Measurements from ENCODE around the gene GADD45G.

The GADD45G gene

GRCh38 chr9:89603767-89604665 lies 796 bp upstream of the GADD45G start:
- H3K4me1 ChIP-seq (ENCODE audit: insufficient read depth, poor library complexity, severe bottlenecking), result peaks cover 9% of the 10 kb centered on the region
- H3K27me3 ChIP-seq (ENCODE audit: insufficient read depth, poor library complexity, severe bottlenecking), result peaks cover 36% of the 10 kb centered on the region
- no peak overlapping the region for H3K27ac ChIP-seq (ENCODE audit: poor library complexity, severe bottlenecking)
- no peaks in the 10 kb centered on the region for H3K36me3 ChIP-seq (ENCODE audit: low read depth)
- TF ChIP-seq, protein P1, sequence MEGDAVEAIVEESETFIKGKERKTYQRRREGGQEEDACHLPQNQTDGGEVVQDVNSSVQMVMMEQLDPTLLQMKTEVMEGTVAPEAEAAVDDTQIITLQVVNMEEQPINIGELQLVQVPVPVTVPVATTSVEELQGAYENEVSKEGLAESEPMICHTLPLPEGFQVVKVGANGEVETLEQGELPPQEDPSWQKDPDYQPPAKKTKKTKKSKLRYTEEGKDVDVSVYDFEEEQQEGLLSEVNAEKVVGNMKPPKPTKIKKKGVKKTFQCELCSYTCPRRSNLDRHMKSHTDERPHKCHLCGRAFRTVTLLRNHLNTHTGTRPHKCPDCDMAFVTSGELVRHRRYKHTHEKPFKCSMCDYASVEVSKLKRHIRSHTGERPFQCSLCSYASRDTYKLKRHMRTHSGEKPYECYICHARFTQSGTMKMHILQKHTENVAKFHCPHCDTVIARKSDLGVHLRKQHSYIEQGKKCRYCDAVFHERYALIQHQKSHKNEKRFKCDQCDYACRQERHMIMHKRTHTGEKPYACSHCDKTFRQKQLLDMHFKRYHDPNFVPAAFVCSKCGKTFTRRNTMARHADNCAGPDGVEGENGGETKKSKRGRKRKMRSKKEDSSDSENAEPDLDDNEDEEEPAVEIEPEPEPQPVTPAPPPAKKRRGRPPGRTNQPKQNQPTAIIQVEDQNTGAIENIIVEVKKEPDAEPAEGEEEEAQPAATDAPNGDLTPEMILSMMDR (IDR thresholded peaks at IDR 0.05; ENCODE audit: poor library complexity, severe bottlenecking), result peak; percentile 7
- H3K4me3 ChIP-seq (ENCODE audit: severe bottlenecking), result peak overlapping the region; percentile 8
- DNase-seq (ENCODE audit: low spot score) (no peak), ATAC-seq (ENCODE audit: low read depth) (peak; percentile 3; the same call in 2 of the 3 replicates)
- no peaks in the 10 kb centered on the region for H3K9me3 ChIP-seq (ENCODE audit: severe bottlenecking)

DNA sequence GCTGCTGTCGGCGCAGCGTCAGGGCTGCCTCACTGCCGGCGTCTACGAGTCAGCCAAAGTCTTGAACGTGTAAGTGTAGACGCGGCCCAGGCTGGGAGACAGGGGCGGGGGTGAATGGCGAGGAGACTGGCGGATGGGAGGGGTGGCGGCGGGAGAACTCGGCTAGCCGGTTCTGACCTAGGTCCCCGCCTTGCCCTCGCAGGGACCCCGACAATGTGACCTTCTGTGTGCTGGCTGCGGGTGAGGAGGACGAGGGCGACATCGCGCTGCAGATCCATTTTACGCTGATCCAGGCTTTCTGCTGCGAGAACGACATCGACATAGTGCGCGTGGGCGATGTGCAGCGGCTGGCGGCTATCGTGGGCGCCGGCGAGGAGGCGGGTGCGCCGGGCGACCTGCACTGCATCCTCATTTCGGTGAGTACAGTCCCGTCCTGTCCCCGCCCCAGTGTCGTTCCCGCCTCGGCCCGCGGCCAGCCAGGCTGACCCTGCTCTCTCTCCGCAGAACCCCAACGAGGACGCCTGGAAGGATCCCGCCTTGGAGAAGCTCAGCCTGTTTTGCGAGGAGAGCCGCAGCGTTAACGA lies 745 bp downstream of the GADD45G start:
- DNase-seq (ENCODE audit: low spot score) (no peak), ATAC-seq (ENCODE audit: low read depth) (peak; percentile 28)
- H3K4me1 ChIP-seq (ENCODE audit: insufficient read depth, poor library complexity, severe bottlenecking), result peaks cover 9% of the 10 kb centered on the region
- H3K27me3 ChIP-seq (ENCODE audit: insufficient read depth, poor library complexity, severe bottlenecking), result peaks cover 21% of the 10 kb centered on the region
- no peaks in the 10 kb centered on the region for H3K9me3 ChIP-seq (ENCODE audit: severe bottlenecking)
- no peaks in the 10 kb centered on the region for H3K36me3 ChIP-seq (ENCODE audit: low read depth)
- TF ChIP-seq, protein P1 (IDR thresholded peaks at IDR 0.05; ENCODE audit: poor library complexity, severe bottlenecking), result no peak
- peak overlapping the region; percentile 24 for H3K4me3 ChIP-seq (ENCODE audit: severe bottlenecking)
- peak overlapping the region; percentile 38 for H3K27ac ChIP-seq (ENCODE audit: poor library complexity, severe bottlenecking)

DNA sequence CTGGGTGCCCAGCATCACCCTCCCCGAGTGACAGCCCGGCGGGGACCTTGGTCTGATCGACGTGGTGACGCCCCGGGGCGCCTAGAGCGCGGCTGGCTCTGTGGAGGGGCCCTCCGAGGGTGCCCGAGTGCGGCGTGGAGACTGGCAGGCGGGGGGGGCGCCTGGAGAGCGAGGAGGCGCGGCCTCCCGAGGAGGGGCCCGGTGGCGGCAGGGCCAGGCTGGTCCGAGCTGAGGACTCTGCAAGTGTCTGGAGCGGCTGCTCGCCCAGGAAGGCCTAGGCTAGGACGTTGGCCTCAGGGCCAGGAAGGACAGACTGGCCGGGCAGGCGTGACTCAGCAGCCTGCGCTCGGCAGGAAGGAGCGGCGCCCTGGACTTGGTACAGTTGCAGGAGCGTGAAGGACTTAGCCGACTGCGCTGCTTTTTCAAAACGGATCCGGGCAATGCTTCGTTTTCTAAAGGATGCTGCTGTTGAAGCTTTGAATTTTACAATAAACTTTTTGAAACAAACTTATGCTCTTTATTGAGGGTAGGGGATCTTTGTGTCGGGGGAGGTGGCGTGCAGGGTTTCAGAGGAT lies 1.3 kb downstream of the GADD45G start:
- H3K9me3 ChIP-seq (ENCODE audit: severe bottlenecking), result no peaks in the 10 kb centered on the region
- peak overlapping the region; percentile 24 for H3K4me3 ChIP-seq (ENCODE audit: severe bottlenecking)
- peaks cover 20% of the 10 kb centered on the region for H3K27me3 ChIP-seq (ENCODE audit: insufficient read depth, poor library complexity, severe bottlenecking)
- peak; percentile 86 for DNase-seq (ENCODE audit: low spot score)
- peaks cover 9% of the 10 kb centered on the region for H3K4me1 ChIP-seq (ENCODE audit: insufficient read depth, poor library complexity, severe bottlenecking)
- peak overlapping the region; percentile 38 for H3K27ac ChIP-seq (ENCODE audit: poor library complexity, severe bottlenecking)
- ATAC-seq (ENCODE audit: low read depth), result peak; percentile 83
- H3K36me3 ChIP-seq (ENCODE audit: low read depth), result no peaks in the 10 kb centered on the region
- TF ChIP-seq, protein P1 (IDR thresholded peaks at IDR 0.05; ENCODE audit: poor library complexity, severe bottlenecking), result no peak

DNA sequence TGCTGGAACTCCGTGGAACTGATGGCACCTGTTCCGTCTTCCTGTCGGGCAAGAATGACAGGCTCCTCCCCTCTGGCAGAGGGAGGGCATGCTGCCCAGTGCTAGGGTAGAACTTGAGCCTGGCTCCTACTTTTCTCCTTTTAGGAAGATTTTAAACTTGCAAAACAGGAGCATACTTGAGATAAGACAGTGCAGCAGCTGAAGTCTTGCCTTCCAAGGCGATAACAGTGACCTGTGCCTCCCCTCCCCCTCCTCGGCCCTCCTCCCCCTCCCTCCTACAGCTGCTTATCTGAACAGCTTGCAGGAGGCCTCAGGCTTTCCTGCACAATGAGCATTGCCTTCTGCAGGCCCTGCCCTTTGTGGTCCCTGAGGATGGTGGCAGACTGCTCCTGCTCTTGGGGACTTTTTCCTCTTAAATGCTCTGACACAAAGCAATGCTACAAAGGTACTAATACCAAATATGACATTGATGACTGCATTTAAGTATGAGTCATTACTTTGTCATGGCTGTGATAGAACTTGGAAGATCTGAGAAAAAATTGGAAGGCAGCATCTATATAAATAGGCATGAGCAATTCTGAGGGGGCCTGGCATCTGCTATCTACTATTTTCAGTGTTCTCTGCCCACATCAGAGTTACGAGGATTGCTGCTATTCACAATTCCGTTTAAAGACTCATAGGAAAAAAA lies 2.0 kb downstream of the GADD45G start:
- H3K27me3 ChIP-seq (ENCODE audit: insufficient read depth, poor library complexity, severe bottlenecking), result peaks cover 20% of the 10 kb centered on the region
- peak overlapping the region; percentile 24 for H3K4me3 ChIP-seq (ENCODE audit: severe bottlenecking)
- H3K4me1 ChIP-seq (ENCODE audit: insufficient read depth, poor library complexity, severe bottlenecking), result peaks cover 9% of the 10 kb centered on the region
- DNase-seq (ENCODE audit: low spot score) (no peak), ATAC-seq (ENCODE audit: low read depth) (peak; percentile 46)
- TF ChIP-seq, protein P1 (IDR thresholded peaks at IDR 0.05; ENCODE audit: poor library complexity, severe bottlenecking), result no peak
- H3K9me3 ChIP-seq (ENCODE audit: severe bottlenecking), result no peaks in the 10 kb centered on the region
- H3K36me3 ChIP-seq (ENCODE audit: low read depth), result no peaks in the 10 kb centered on the region
- H3K27ac ChIP-seq (ENCODE audit: poor library complexity, severe bottlenecking), result peak overlapping the region; percentile 38
